Upper lobe of left lung (tissue), 6 donors: ENCODE data around the gene CERK. TPM values are rescaled to one million over a fixed set of nuclear protein-coding genes. Genes with fewer than 3 reads are reported as not detected.

Source experiments
- ATAC-seq, 2 donors: fragments of 200-7000 bp; cut with Tn5 transposase; one replicate each; pipeline ENCODE4 v1.9.1; 2022; ENCODE audit warnings: mild to moderate bottlenecking in 2 of 2, moderate library complexity in 2 of 2; ENCODE audit not compliant: low FRiP score in 2 of 2
- DNase-seq, 2 donors: peaks; one replicate each; pipeline ENCODE4 v3.0.0-alpha.2; 2019 to 2020
- H3K27ac ChIP-seq, 4 donors: fragments of 200-600 bp; sonication (generic); one replicate each; pipeline ENCODE4 v1.5.1; 2016 to 2019
- H3K27me3 ChIP-seq, 4 donors: fragments of 200-600 bp; sonication (generic); one replicate each; pipeline ENCODE4 v1.5.1; 2017 to 2019
- H3K36me3 ChIP-seq, 4 donors: fragments of 200-600 bp; sonication (generic); one replicate each; pipeline ENCODE4 v1.5.1; 2016 to 2019
- H3K4me1 ChIP-seq, 4 donors: fragments of 200-600 bp; sonication (generic); one replicate each; pipeline ENCODE4 v1.5.1; 2018 to 2019
- H3K4me3 ChIP-seq, 4 donors: fragments of 200-600 bp; sonication (generic); one replicate each; pipeline ENCODE4 v1.5.1; 2017 to 2019; ENCODE audit warnings: mild to moderate bottlenecking in 2 of 4, moderate library complexity in 1 of 4
- H3K9me3 ChIP-seq, 4 donors: fragments of 200-600 bp; sonication (generic); one replicate each; pipeline ENCODE4 v1.5.1; 2018 to 2019
- CTCF ChIP-seq, 6 experiments: fragments of 450-650 bp in 4 of 6; fragments of 200-600 bp in 2 of 6; sonication (generic) in 2 of 6; IDR thresholded peaks; one replicate each; pipeline ENCODE4 v1.5.1; 2016 to 2019; ENCODE audit warnings: antibody characterized with exemption in 6 of 6
- EP300 ChIP-seq, 4 donors: sonication (generic); formaldehyde crosslinking; IDR thresholded peaks; one replicate each; pipeline ENCODE4 v1.5.1; 2017; ENCODE audit warnings: antibody characterized with exemption in 4 of 4, control low read depth in 2 of 4
- POLR2A ChIP-seq, 4 donors: fragments of 450-650 bp; IDR thresholded peaks; one replicate each; pipeline ENCODE4 v1.5.1; 2016 to 2017; ENCODE audit warnings: antibody characterized with exemption in 4 of 4, mild to moderate bottlenecking in 2 of 4
- POLR2AphosphoS5 ChIP-seq, 2 donors: sonication (generic); formaldehyde crosslinking; IDR thresholded peaks; one replicate each; pipeline ENCODE4 v1.5.1; 2017; ENCODE audit warnings: antibody characterized with exemption in 2 of 2
- WGBS, 2 donors: methylation state at CpG; one replicate each; pipeline ENCODE4 v1.1.5; 2017 to 2018; 5-methylcytosine and 5-hydroxymethylcytosine counted together
- total RNA-seq, 6 donors: library from RNA; depleted of rRNA in 4 of 6; stranded (reverse); fragments of >200 nt in 4 of 6; gene quantifications; one replicate each; pipeline versions ENCODE4 v1.1.0 to v1.2.1, GENCODE V29; 2016 to 2021
- donor health status: DM: no; HTN: no; CAD: no; lungs with moderate emphysema.
- donor health status: DM: no; HTN: yes; CAD: no; lungs with severe emphysema.

The CERK gene
- total RNA-seq, 6 donors from 2014 or later, result 26.9 to 55.5 (median 32.7) TPM

GRCh38 chr22:46753761-46754109 lies 15.7 kb upstream of the CERK start:
- no peak overlapping the region for H3K4me3 ChIP-seq
- ATAC-seq, result no peak
- WGBS, 2 donors, result 73 to 82% methylated on average over 4 of the region's 4 CpGs
- H3K9me3 ChIP-seq, result peaks cover 0 to 6% (median 2%) of the 10 kb centered on the region in 4 donors
- peak overlapping the region; percentile 91 to 96 (median 94) for H3K27ac ChIP-seq
- no peak for TF ChIP-seq EP300 (IDR thresholded peaks at IDR 0.05)
- TF ChIP-seq CTCF (IDR thresholded peaks at IDR 0.05), result peak in 1 of 6 experiments; percentile 14
- no peaks in the 10 kb centered on the region for H3K36me3 ChIP-seq
- DNase-seq, result no peak
- no peaks in the 10 kb centered on the region for H3K27me3 ChIP-seq
- peaks cover 58 to 69% (median 60%) of the 10 kb centered on the region in 4 donors for H3K4me1 ChIP-seq

GRCh38 chr22:46753360-46753759 lies 15.3 kb upstream of the CERK start:
- no peak for TF ChIP-seq POLR2A (IDR thresholded peaks at IDR 0.05)
- no peak for TF ChIP-seq CTCF (IDR thresholded peaks at IDR 0.05)
- no peak for TF ChIP-seq EP300 (IDR thresholded peaks at IDR 0.05)
- TF ChIP-seq POLR2AphosphoS5 (IDR thresholded peaks at IDR 0.05), result no peak
- peaks cover 55 to 66% (median 58%) of the 10 kb centered on the region in 4 donors for H3K4me1 ChIP-seq
- no peak overlapping the region for H3K4me3 ChIP-seq
- ATAC-seq (no peak), DNase-seq (no peak)
- peak overlapping the region; percentile 91 to 96 (median 94) for H3K27ac ChIP-seq
- peaks cover 0 to 6% (median 2%) of the 10 kb centered on the region in 4 donors for H3K9me3 ChIP-seq
- WGBS, 2 donors, result 93 to 94% methylated on average over 5 to 8 of the region's 8 CpGs
- H3K27me3 ChIP-seq, result no peaks in the 10 kb centered on the region
- no peaks in the 10 kb centered on the region for H3K36me3 ChIP-seq

- no peaks in the 10 kb centered on the region for H3K27me3 ChIP-seq
- no peak for ATAC-seq
- no peak for DNase-seq
- H3K4me1 ChIP-seq, result peaks cover 53 to 62% (median 55%) of the 10 kb centered on the region in 4 donors
- H3K4me3 ChIP-seq, result no peak overlapping the region
- TF ChIP-seq POLR2AphosphoS5 (IDR thresholded peaks at IDR 0.05), result no peak
- TF ChIP-seq EP300 (IDR thresholded peaks at IDR 0.05), result no peak
- no peak for TF ChIP-seq POLR2A (IDR thresholded peaks at IDR 0.05)
- TF ChIP-seq CTCF (IDR thresholded peaks at IDR 0.05), result no peak
- WGBS, 2 donors, result 94 to 100% methylated on average over 1 to 5 of the region's 6 CpGs
- peaks cover 0 to 6% (median 2%) of the 10 kb centered on the region in 4 donors for H3K9me3 ChIP-seq
- peak overlapping the region; percentile 91 to 96 (median 94) for H3K27ac ChIP-seq
- H3K36me3 ChIP-seq, result no peaks in the 10 kb centered on the region
These were observed 14.9 kb upstream of the CERK start for GRCh38 chr22:46752988-46753310.

GRCh38 chr22:46752286-46752987 lies 14.4 kb upstream of the CERK start:
- DNase-seq (no peak), ATAC-seq (no peak)
- H3K27ac ChIP-seq, result peak overlapping the region in 2 of 4 donors; percentile 91 to 95
- H3K27me3 ChIP-seq, result no peaks in the 10 kb centered on the region
- TF ChIP-seq CTCF (IDR thresholded peaks at IDR 0.05), result no peak
- no peak for TF ChIP-seq EP300 (IDR thresholded peaks at IDR 0.05)
- TF ChIP-seq POLR2A (IDR thresholded peaks at IDR 0.05), result no peak
- no peak for TF ChIP-seq POLR2AphosphoS5 (IDR thresholded peaks at IDR 0.05)
- peaks cover 0 to 6% (median 2%) of the 10 kb centered on the region in 4 donors for H3K9me3 ChIP-seq
- H3K4me1 ChIP-seq, result peaks cover 53 to 60% (median 55%) of the 10 kb centered on the region in 4 donors
- no peak overlapping the region for H3K4me3 ChIP-seq
- no peaks in the 10 kb centered on the region for H3K36me3 ChIP-seq
- WGBS, 2 donors, result 80 to 90% methylated on average over 4 to 11 of the region's 11 CpGs
